HG03196 (cell line): ENCODE measurements around the gene MYOC.
"Not testable (repeated sequence)": the region's sequence is repeated elsewhere in the genome, so short reads cannot be mapped to it uniquely, and the experiment has no call there.

Source experiments
- ATAC-seq: cut with Tn5 transposase; IDR thresholded peaks from one replicate; pipeline ENCODE4 v1.9.1; 2021; ENCODE audit not compliant: unreplicated experiment

The MYOC gene

DNA sequence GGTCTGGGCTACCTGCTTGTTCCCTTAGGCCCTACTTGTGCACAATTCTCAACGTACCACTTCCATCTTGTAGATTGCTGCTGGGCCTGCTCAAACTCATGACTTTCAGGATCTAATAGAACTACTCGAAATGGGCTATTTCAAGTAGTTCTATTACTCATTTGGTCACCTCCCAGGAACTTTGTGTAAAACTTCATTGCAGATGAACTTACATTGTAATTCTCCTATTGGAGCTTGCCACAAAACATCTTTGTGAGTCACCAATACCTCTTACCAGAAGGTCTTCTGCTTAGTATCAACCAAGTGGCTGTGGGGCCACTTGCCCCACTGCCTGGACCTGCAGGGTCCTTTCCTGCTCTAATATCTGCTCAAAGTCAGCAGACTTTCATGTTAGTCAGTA, 41.2 kb downstream of the MYOC start:
- no peak for ATAC-seq

DNA sequence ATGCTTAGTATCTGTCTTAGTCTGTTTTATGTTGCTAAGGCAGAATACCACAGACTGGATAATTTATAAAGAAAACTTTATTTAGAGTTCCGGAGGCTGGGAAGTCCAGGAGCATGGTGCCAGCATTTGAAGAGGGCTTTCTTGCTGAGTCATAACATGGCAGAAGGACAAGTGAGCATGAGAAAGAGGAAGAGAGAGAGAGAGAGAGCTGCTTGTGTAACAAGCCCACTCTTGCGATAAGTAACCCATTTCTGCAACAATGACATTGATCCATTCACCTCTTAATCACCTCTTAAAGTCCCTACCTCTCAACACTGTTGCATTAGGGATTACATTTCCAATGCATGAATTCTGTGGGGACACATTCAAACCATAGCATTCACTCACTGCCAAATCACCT, 42.1 kb downstream of the MYOC start:
- no peak for ATAC-seq

DNA sequence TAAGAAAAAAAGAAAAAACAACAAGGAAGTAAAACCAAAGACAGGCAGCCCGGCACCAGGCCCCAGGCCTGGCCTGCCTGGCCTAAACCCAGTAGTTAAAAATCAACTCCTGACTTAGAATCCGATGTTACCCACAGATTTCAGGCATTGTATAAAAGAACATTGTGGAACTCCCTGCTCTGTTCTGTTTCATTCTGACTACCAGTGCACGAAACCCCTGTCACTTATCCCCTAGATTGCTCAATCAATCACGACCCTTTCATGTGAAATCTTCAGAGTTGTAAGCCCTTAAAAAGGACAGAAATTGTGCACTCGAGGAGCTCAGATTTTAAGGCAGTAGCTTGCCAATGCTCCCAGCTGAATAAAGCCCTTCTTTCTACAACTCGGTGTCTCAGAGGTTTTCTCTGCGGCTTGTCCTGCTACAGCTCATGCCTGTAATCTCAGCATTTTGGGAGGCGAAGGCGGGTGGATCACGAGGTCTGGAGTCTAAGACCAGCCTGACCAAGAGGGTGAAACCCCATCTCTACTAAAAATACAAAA, 46.0 kb downstream of the MYOC start:
- ATAC-seq, result peak; percentile 62

DNA sequence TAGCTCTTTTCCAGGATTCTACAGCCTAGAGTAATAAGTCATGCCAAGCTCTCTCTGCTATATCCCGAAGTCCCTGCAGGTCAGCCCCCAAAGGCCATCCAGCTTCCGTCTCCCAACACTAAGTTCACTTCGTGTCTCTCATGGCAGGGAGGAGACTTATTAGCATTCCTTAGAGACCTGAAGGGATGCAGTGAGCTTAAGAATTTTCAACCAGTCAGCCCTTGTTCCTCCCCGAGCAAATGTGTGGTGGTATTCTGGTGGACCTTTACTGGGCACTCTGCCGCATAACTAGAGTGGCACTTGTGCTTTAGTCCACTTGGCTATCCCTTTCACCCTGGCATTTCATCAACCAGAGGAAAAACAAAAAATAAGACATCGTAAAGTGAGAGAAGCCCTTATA, 49.4 kb downstream of the MYOC start:
- ATAC-seq, result not testable (repeated sequence)

DNA sequence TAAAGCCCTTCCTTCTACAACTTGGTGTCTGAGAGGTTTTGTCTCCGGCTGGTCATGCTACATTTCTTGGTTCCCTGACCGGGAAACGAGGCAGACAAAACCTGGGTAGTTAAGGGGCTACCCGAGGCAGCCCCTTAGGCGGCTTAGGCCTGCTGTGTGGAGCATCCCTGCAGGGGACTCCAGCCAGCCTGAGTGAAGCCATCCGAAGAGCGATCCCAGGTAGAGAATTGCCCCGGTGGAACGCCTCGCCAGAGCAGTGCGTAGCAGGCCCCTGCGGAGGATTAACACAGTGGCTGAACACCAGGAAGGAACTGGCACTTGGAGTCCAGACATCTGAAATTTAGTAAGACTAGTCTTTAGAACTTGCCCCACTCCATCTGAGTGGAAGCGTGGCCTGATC, 51.6 kb downstream of the MYOC start:
- ATAC-seq, result no peak

DNA sequence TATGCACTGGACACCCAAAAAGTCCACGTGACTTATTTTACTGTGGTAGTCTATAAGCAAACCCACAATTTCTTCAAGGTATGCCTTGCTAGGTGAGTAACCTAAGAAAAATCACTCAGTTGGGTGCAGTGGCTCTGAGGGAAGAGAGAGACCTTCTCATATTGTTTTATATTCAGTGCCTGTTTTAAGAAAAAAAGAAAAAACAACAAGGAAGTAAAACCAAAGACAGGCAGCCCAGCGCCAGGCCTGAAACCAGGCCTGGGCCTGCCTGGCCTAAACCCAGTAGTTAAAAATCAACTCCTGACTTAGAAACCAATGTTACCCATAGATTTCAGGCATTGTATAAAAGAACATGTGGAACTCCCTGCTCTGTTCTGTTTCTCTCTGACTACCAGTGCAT, 52.2 kb downstream of the MYOC start:
- ATAC-seq, result not testable (repeated sequence)

DNA sequence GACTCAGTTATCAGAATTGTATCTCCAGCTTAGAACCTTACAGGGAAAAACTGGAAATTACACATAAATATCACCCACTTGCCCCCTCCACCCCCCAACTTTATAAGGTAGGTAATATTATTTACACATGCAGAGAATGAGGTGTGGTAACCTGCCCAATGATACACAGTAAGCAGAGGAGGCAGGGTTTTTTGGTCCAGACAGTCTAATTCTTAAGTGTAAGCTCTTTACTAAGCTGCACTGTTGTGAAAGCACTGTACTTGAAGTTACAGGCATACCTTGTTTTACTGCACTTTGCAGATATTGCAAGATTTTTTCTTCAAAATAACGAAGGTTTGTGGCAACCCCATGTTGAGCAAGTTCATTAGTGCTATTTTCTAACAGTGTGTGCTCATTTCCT, 55.3 kb downstream of the MYOC start:
- ATAC-seq, result no peak

DNA sequence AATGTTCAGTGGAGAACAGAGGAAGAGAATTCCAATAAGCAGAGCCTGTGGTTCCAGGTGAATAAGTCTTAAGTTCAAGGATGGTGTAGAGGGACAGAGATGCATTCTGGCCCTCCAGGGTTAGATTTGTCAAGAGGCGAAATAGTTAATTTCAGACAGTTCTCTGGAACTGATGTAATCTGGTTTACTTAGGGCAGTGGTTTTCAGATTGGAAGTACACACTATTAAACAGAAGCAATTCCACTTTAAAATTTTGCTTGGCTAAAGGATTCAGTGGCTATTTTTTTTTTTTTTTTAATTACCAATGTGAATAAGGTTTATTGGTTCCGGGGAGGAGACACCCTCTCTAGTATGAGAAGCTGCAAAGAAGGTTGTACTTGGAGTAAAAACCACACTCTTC, 55.8 kb downstream of the MYOC start:
- ATAC-seq, result no peak

DNA sequence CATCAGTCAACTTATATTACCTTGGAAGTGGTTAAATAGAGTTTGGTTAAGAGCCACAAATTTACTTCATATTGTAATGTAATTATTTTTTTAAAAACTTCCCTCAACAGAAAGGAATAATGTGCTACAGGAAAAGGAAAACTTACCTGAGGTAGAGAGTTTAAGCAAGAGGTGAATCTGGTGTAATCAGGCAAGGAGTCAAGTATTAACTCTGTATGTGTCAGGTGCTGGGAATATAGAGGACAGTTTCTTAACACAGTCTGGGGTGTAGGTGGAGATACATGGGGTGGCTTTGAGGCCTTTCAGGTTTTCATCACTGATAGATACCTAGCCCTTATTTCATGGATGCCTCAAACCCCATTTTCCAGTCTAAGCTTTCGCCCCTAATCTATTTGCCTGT, 56.4 kb downstream of the MYOC start:
- ATAC-seq, result no peak

DNA sequence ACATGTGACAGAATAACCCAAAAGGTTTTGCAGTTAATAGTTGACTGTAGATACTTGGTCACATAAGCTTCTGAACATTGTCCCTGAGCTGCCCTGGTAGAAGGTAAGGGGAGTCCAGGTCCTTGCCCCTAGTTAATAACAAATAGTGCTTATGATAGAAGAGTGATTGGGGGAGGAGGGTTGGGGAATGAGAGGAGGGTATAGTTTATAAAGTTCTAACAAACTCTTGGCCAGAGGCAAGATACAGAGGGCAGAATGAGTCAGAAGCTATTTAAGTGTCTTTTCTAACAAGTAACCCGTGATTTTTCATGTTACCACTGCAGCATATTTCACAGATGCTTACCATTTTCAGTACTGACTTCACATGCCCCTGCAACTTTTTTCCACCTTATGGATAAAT, 57.2 kb downstream of the MYOC start:
- ATAC-seq, result no peak

DNA sequence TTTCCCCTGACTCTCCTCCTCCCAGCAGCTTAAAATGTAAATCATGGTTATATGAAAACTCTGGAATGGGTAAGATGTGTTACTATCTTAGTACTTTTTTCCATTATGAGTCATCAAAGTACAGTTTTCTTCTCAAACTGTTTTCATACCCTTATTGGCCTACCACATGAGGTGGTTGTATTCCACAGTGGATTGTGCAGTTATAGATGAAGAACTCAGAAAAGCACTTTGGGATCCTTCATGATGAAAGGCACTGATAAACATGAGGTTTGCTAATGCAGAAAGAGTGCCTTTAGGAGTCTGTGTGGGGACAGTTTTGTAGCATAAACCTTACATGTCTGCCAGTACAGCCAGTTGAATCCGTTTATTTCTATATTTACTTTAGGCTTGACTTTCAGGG, 62.5 kb downstream of the MYOC start:
- no peak for ATAC-seq

DNA sequence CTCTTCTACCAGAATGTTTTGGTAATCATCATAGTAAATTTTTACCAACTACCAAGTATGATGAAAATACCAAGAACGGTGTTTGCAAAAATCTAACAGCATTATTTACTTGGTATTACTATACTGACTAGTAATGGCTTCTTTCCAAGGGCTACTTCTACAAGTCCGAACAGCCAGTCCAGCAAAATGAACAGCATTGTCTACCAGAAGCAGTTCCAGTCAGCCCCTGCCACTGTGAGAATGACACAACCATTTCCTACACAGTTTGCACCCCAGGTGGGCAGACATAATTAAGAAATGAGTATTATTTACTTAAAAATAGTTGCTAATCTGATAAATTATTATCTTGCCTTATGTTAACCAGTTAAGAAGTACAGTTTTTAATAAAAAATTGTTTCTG, 64.3 kb downstream of the MYOC start:
- ATAC-seq, result no peak

DNA sequence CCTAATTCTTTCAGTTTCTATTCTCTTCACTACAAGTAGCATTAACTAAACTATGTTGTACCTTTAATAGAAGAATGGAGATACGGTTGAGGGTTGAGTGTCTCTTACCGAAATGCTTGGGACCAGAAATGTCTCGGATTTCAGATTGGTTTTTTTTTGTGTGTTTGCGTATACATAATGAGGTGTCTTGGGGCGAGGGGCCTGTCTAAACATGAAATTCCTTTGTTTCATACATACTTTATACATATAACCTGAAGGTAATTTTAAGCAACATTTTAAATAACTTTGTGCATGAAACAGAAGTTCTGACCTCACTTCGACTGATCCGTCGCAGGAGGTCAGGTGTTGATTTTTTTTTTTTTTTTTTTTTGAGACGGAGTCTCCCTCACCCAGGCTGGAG, 66.8 kb downstream of the MYOC start:
- ATAC-seq, result no peak
